Stimulated activated CD4-positive, alpha-beta T cell treated with anti-CD3 and anti-CD28 coated beads, Interleukin-15, amount 100 ng/mL, for 24 hours (primary cell): ENCODE data around the gene COPE.

Experiments used
- DNase-seq: peaks from one replicate; pipeline ENCODE4 v3.0.0-alpha.2; 2020

Gene COPE

DNA sequence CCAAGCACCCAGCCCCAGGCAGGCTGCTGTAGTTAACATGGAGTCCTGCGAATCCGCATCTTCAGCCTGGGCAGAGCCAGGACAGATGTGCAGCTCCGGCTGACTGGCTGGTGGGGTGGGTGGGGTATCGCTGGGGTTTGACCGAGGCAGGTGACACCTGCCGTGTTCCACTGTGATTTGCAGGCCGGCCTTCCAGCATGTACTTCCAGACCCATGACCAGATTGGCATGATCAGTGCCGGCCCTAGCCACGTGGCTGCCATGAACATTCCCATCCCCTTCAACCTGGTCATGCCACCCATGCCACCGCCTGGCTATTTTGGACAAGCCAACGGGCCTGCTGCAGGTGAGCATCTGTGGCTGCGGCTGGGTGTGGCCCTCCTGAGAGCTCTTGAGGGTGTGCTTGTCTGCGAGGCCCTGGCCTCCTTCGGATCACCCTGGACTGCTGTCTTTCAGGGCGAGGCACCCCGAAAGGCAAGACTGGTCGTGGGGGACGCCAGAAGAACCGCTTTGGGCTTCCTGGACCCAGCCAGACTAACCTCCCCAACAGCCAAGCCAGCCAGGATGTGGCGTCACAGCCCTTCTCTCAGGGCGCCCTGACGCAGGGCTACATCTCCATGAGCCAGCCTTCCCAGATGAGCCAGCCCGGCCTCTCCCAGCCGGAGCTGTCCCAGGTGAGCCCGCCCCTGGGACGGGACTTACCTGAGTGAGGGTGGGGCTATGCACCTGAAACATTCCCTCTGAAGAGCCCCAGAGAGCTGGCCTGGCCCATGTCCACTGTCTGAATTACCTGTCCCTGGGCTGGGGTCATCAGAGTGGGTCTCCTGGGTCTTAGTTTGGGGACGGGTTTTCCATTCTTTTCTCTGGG, 53.8 kb downstream of the COPE start:
- DNase-seq = no peak

DNA sequence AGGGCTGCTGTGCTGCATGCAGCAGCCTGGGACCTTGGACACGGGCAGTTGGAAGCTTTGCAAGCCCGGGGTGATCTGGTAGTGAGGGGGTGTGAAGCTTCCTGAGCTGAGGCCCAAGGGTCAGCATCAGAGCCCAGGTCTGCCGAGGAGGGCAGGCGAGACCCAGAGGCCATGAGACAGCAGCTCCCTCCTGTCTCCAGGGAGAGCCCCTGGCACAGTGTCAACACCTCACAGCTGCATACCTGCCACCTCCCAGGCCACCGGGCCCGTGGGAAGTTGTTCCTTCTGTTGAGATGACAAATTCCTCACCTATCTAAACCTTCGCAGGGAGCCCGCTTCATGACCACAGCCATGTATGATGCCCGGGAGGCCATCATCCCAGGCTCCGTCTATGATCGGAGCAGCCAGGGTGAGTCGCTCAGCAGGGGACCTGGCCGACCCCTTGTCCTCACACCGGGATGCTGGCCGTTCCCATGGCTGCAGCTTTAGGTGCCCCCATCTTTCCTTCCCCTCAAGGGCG, 55.3 kb downstream of the COPE start:
- no peak for DNase-seq

DNA sequence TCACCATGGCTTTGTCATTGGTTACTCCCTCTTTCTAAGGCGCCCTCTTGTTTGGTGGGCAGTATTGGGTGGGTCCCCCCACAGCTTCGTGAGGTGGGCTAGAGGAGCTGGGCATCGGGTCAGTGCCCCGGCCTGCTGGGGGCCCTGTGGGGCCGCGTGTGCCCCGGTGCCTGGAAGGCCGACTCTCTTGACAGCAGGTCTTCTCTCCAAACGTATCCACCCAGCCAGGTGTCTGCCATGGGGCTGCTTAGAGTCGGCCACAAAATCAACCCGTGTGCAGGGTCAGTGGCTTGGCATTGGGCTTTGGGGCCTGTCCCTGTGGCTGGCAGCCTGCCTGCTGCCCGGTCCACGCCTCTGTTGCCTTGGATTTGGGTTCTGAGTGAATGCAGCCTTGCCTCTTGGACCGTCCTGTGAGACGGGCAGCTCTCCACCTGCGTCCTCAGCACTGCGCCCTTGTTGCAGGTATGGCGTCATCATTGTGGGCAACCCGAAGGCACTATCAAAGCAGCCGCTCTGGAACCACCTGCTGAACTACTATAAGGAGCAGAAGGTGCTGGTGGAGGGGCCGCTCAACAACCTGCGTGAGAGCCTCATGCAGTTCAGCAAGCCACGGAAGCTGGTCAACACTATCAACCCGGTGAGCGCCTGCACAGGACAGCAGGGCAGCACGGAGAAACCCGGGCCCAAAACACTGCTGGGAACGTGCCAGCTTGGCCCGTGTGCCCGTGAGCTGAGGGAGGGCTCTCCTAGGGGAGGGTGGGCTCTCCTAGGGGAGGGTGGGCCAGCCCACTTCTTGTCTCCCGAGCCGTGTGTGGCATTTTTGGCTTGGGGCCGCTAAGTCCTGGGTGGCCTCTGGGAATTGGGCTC, 56.0 kb downstream of the COPE start:
- DNase-seq = no peak

DNA sequence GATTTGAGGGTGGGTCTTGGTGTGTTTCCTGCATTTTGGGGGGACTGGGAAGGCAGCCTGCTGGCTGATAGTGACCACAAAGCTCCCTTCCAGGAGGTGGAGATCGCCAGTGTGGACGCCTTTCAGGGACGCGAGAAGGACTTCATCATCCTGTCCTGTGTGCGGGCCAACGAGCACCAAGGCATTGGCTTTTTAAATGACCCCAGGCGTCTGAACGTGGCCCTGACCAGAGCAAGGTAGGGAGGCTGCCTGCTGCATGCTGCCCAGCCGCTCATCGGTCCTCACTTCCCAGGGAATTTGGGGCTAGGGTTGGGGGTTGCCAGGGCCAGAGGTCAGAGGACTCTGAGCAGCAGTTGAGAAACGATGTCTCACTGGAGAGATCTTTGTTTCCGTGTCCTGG, 57.3 kb downstream of the COPE start:
- no peak for DNase-seq

DNA sequence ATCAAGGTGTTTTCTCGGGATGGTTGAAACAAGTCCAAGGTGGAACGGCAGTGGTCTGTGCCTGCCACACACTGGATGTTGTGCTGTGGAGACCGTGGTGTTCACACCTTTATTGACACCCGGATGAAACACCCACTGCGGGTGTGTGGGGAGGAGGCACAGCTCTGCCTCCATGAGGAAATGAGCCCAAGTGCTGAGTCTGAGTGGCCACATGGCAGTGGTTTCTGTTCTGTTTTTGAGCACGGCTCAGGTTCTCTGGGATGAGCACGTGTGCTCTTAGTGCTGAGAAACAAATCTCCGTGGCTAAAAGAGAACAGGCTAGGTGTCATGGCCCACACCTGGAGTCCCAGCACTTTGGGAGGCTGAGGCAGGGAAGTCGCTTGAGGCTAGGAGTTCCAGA, 58.0 kb downstream of the COPE start:
- DNase-seq = no peak

DNA sequence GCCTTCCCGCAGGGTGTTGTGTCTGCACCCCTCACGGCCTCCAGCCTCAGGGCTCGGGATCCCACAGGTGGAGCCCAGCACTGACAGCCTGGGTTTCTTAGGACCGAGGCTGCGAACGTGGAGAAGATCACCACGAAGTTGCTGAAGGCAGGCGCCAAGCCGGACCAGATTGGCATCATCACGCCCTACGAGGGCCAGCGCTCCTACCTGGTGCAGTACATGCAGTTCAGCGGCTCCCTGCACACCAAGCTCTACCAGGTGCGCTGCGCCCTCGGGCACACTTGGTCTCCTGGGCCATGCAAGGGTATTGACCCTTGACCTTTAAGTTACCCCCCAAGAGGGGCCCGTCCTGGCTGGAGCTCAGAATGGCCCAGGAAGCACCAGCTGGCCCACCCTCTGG, 58.5 kb downstream of the COPE start:
- no peak for DNase-seq

DNA sequence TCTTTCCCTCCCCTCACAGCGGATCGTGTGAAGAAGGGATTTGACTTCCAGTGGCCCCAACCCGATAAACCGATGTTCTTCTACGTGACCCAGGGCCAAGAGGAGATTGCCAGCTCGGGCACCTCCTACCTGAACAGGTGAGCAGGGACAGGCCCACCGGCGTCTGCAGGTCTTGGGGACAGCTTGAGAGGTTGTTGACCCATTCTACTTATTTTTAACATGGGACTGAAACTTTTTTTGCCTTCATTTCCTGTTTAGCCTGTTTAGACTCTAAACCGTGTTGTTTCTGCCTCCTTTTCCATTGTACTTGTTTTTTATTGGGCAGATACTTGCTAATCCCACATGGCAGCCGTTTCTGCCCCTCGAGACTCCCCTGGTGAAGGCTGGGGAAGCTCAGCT, 58.9 kb downstream of the COPE start:
- DNase-seq = no peak

DNA sequence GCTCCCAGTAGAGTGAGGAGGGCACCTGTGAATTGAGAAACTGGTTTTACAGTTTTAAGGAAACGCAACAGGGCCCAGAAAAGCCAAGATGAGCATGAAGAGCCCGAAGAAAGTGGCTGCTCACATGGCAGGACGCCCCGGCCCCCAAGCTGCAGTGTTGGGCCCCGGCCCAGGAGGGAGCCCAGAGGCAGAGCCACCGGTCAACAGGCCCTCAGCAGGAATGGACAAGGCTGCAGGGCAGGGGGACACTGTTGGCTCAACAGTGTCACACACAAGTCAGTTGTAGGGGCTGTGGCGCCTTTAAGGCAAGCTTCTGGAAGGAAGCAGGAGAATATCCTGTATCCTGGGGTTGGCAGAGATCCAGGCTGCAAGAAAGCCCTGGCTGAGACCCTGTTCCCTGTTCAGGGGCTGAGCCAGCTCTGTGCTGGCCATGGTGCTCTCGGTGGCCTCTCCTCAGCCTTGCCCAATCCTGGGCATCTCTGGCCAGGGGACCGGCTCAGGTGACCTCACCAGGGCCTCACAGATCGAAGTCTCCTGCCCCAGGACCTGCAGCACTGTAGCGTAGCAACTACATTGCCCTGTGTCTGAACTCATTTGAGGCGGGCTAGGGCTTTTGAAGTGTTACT, 59.4 kb downstream of the COPE start:
- DNase-seq = no peak

DNA sequence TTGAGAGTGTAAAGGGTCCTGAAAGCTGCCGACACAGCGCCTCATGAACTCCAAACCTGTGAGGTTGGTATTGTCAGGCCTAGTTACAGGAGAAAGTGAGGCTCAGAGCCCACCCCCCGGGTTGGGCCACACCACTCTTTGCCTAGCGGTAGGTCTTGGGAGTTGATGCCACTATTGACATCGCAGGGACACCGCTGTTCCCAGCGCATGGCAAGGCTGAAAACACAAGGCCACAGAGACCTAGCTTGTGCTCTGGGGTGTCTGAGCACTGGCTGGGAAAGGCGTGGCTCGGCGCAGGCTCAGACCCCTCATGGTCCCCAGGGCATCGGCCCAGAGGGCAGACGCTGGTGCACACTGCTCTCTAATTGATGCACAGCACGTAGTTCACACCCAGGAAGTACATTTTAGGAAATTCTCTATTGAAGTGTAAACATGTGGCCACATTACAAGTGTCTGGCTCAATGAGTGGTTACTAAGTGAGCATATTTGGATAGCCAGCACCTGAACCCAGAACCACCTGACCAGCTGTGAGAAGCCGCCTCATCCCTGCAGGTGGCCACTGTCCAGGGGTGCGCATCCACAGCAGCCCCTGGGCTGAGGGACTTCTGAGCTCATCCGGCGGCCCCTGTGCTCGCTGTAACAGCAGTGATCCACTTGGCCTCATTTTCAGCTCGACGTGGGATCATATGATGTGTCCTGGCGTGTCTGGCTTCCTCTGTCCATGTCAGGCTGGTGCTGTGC, 60.1 kb downstream of the COPE start:
- DNase-seq = no peak

DNA sequence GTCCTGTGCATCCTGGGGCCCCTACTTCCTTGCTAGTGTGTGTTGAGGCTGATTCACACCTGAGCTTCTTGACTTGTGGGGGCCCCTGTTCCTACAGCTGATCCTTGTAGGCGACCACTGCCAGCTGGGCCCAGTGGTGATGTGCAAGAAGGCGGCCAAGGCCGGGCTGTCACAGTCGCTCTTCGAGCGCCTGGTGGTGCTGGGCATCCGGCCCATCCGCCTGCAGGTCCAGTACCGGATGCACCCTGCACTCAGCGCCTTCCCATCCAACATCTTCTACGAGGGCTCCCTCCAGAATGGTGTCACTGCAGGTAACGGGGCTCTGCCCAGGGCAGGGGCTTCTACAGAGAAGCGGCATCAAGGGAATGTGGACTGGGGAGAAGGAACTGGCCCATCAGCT, 62.0 kb downstream of the COPE start:
- no peak for DNase-seq

DNA sequence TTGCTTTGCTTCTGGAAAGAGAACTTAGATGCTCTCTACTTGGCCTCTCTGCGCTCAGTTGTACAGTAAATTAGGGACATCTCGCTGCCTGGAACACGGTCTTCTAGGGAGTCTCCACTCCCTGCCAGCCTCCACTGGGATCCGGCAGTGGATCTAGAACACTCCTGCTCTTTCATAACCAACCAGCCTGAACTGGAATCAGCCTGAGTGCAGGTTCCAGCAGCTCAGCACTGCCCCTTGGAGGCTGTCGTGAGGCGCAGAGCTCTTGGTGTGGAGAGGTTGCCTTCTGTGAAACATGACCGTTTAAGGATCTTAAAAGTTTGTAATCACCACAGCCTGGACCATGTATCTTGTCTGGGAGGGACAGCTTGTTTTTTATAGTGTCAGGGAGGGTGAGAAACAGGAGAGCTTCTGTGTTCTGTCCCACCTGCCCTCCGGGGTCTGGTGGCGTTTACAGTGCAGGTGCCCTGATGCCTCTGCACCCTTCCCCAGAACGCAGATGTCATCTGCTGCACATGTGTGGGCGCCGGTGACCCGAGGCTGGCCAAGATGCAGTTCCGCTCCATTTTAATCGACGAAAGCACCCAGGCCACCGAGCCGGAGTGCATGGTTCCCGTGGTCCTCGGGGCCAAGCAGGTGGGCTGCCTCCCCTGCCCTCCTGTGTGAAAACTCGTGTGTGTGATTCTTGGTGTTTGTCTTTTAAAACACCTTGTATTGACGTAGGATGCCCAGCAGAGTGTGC, 62.6 kb downstream of the COPE start:
- no peak for DNase-seq

DNA sequence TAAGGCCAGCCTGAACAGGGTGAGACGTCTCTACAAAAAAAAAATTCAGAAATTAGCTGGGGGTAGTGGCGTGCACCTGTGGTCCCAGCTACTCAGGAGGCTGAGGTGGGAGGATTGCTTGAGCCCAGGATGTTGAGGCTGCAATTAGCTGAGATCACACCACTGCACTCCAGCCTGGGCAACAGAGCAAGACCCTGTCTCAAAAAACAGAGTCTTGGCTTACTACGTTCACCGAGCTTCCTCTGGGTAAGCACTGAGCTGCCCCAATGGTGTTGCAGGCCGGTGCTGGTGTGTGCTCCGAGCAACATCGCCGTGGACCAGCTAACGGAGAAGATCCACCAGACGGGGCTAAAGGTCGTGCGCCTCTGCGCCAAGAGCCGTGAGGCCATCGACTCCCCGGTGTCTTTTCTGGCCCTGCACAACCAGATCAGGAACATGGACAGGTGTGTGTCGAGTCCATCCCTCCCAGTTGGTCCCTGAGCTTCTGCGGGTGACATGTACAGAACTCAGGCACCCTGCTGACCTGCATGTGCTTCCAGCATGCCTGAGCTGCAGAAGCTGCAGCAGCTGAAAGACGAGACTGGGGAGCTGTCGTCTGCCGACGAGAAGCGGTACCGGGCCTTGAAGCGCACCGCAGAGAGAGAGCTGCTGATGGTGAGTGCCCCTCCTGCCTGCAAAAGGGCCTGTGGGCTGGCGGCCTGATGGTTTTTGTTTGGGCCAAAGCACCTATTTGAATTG, 63.4 kb downstream of the COPE start:
- no peak for DNase-seq

DNA sequence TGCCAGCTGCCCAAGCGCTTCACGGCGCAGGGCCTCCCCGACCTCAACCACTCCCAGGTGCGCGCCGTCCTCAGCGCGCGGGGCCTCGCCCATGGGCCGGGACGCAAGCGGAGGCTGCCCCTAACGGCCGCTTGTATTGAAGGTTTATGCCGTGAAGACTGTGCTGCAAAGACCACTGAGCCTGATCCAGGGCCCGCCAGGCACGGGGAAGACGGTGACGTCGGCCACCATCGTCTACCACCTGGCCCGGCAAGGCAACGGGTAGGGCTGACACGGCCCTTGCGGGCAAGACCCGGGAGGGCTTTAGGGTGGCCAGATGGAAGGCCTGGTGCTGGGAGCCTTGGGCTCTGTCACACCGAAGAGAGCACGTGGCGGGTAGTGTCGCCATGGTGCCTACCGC, 64.2 kb downstream of the COPE start:
- DNase-seq = no peak

DNA sequence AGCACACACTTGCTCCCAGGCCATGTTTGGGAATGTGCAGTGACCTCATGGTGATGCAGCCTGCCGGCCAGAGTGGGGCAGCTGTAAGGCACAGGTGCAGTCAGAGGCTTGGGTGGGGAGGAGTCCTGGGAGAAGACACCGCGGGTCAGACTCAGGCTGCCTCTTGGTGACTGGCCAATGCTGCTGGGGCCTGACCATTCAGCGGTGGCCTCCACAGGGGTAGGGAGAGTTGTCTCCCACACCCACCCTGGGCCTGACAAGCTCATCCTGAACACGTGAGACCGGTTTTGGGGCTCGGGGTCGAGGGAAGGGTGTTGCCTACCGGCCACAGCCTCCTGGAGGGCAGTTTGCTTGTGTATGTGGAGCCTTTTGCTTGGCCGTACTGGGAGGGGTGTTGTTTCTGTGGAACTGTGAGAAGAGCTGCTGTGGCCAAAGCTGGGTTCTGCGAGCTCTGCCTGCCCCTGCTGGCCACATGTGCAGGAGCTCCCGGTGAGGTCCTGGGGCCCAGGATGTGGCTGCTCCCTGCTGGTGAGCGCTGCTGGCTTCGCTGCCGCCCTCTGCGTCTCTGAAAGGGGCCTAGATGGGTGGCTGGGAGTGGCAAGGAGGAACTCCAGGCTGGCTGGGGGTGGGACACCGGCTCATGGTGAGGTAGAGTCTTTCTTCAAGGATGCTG, 65.3 kb downstream of the COPE start:
- DNase-seq = no peak

DNA sequence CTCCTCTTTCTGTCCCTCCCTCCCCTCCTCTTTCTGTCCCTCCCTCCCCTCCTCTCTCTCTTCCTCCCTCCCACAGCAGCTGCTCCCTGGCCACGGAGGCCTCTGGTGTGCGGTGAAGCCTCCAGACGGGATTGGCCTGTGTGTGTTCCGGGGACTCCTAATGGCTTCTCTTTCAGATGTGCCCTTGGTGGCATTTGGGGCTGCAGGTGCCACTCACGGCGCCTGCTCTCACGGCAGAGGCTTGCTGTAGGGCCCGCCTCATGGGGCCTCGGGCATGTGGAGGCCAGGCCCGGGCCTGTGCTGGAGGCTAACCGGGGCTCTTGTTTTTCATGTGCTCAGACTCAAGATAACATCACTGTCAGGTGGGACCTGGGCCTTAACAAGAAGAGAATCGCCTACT, 66.5 kb downstream of the COPE start:
- no peak for DNase-seq

DNA sequence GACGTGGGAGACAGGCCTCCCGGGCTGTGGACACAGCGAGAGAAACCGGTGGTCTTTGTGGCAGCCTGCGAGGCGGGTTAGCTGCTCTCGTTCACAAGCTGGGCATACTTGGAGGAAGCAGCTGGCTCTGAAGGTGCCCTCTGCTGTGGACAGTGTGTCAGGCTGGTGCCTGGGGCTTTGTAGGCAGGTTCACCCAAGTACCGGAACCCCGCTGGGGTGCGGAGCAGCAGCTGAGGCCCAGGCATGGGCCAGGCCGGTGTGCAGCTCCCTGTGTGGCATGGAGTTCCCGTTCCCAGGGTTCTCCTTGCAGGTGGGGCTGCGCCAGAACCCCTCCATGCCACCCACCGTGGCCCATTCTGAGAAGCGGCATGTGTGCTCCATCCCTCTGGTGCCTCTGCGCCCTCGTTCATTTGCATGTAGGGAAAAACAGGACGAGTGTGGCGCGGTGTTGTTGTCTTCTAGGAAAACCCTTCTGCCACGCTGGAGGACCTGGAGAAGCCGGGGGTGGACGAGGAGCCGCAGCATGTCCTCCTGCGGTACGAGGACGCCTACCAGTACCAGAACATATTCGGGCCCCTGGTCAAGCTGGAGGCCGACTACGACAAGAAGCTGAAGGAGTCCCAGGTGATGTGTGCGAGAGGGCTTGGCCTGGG, 67.4 kb downstream of the COPE start:
- DNase-seq = no peak

DNA sequence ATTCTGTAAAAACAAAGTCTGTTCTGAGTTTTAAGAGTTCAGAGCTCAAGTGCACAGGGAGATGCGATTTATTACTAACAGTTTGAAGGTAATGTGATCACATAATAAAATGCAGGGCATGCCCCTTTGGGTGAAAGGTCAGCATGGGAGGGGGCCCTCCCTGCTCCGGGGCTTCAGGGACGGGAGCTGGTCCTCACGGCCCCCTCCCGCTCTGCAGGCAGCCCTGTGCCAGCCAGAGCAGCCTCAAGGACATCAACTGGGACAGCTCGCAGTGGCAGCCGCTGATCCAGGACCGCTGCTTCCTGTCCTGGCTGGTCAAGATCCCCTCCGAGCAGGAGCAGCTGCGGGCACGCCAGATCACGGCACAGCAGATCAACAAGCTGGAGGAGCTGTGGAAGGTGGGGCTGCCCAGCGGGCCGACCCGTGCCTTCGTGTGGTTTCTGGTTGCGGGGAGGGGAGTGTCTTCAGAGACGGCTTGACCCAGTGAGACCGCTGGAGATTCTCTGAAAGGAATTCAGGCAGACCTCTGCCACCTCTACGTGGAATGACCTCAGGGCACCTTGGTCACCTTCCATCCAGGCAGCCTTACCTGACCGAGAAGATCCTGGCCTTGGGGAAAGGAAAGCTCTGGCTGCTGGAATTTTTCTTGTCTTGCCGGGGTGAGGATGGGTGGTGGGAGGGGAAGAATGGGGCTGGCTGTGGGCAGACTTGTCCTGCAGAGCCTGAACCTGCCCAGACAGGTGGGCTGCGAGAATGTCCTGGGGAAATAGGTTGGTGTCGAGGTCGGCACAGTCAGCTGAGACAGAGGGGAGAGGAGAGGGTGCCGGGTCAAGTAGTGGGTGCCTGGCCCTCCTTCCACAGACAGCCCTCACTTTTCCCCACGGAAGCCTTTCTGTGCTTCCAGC, 68.5 kb downstream of the COPE start:
- DNase-seq = no peak

DNA sequence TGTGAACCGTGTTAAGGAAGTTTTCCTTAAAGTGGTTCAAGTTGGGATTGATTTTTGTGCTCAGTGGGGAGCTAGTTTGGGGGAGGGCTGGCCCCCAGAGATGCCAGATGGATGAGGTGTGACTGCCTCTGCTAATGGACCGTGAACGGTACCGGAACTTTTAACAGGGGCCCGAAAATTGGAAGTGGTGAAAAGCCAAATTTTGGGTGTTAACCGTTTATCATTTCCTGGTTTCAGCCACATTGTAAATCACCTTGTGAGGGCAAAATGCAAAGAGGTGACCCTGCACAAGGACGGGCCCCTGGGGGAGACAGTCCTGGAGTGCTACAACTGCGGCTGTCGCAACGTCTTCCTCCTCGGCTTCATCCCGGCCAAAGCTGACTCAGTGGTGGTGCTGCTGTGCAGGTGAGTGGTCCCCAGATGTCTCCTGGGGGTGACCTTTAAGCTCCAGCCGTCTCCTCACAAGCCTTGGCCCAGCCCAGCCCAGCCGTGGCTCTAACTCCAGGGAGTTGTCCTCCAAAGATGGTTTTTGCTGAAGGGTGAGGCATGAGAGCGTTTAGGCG, 69.3 kb downstream of the COPE start:
- no peak for DNase-seq
